ENCODE results near the gene TPST2.

The TPST2 gene

DNA sequence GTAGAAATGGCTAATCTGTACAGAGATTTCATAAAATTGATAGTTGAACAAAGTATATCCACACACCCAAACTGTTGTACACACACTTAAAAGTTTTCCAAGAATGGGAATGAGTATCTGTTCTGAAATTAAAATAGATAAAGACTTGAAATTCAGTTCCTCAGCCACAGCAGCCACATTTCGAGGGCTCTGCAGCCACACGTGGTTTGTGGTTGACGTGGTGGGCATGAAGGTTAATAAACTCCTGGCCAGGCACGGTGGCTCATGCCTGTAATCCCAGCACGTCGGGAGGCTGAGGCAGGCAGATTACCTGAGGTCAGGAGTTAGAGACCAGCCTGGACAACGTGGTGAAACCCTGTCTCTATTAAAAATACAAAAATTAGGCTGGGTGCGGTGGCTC, 24.0 kb downstream of the TPST2 start:
- H3K36me3 ChIP-seq (ENCODE audit: control insufficient read depth, insufficient read depth, low read length), result peaks cover 21% of the 10 kb centered on the region
- whole genome bisulfite sequencing, 2 experiments (ENCODE audit: insufficient coverage in 2 of 2), result 87 to 91% methylated on average over 7 to 8 of the region's 8 CpGs
- peaks cover 19% of the 10 kb centered on the region for H3K4me1 ChIP-seq (ENCODE audit: control insufficient read depth, insufficient read depth, low read length, poor library complexity, severe bottlenecking)
- no peak overlapping the region for H3K4me3 ChIP-seq (ENCODE audit: extremely low read depth, insufficient read depth, low read length, poor library complexity, severe bottlenecking)
- no peaks in the 10 kb centered on the region for H3K9me3 ChIP-seq (ENCODE audit: control insufficient read depth, low read length)
- no peak overlapping the region for H3K27ac ChIP-seq (ENCODE audit: low read depth, low read length, severe bottlenecking)

DNA sequence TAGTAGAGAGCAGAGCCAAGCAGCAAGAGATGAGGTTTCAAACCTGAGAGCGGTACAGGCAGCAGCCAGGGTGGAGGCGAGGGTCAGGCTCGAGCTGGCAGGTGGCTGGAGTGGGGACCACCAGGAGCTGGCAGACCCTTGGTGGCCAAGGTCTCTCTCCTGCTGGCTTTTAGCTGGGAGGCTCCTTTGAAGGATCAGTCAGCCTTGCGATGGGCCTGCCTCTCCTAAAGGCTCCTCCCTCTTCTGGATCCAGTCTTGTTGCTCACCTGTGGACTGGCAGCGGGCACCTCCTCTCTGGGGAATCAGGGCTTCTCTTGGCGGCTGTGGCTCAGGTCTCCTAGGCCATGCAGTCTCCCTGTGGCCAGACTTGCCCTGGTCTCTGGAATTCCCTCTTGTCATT, 24.8 kb downstream of the TPST2 start:
- WGBS, 2 experiments (ENCODE audit: insufficient coverage in 2 of 2), result 92 to 95% methylated on average over 6 of the region's 6 CpGs

DNA sequence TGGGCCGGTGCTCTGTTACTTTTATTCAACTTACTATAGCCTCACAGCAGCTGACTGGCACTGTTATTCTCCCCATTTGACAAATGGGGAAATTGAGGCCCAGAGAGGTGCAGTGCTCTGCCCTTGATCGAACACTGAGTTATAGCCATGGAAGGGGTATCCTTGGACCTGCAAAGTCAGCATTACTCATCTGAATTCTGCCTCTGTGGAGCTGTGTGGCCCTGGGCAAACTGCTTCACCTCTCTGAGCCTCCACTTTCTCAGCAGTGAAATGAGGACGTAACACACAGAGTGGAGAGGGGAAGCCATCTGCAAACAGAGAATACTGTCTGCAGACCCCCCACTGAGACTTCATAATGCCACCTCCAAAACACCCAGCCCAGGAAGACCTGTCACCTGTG, 25.3 kb downstream of the TPST2 start:
- peaks cover 19% of the 10 kb centered on the region for H3K4me1 ChIP-seq (ENCODE audit: control insufficient read depth, insufficient read depth, low read length, poor library complexity, severe bottlenecking)
- no peak overlapping the region for H3K4me3 ChIP-seq (ENCODE audit: extremely low read depth, insufficient read depth, low read length, poor library complexity, severe bottlenecking)
- no peaks in the 10 kb centered on the region for H3K9me3 ChIP-seq (ENCODE audit: control insufficient read depth, low read length)
- 83 to 94% methylated on average over 2 to 3 of the region's 3 CpGs for WGBS, 2 experiments (ENCODE audit: insufficient coverage in 2 of 2)
- no peak overlapping the region for H3K27ac ChIP-seq (ENCODE audit: low read depth, low read length, severe bottlenecking)
- peaks cover 21% of the 10 kb centered on the region for H3K36me3 ChIP-seq (ENCODE audit: control insufficient read depth, insufficient read depth, low read length)

More for the DNA sequence above, 24.8 kb downstream of the TPST2 start:
- no peaks in the 10 kb centered on the region for H3K9me3 ChIP-seq (ENCODE audit: control insufficient read depth, low read length)
- peaks cover 21% of the 10 kb centered on the region for H3K36me3 ChIP-seq (ENCODE audit: control insufficient read depth, insufficient read depth, low read length)
- peaks cover 19% of the 10 kb centered on the region for H3K4me1 ChIP-seq (ENCODE audit: control insufficient read depth, insufficient read depth, low read length, poor library complexity, severe bottlenecking)
- no peak overlapping the region for H3K4me3 ChIP-seq (ENCODE audit: extremely low read depth, insufficient read depth, low read length, poor library complexity, severe bottlenecking)
- no peak overlapping the region for H3K27ac ChIP-seq (ENCODE audit: low read depth, low read length, severe bottlenecking)

DNA sequence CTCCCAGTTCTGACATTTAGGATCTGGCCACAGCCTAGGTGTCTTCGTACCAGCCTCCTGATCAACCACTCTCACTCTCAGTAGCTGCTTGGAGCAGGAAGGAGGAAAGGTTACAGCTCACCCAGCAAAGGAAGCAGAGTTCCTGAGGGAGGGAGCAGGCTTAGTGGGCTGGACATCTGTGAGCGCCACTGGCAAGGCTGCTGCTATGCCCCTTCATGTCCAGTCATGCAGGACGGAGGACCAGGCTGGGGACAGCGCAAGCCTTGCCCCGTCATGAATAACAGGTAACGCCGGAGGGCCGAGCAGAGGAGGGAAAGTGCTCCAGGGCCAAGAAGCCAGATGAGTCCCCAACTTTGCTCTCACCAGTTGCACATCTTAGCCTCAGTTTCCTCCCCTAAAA, 25.8 kb downstream of the TPST2 start:
- Histone ChIP-seq H3K4me3 (ENCODE audit: extremely low read depth, insufficient read depth, low read length, poor library complexity, severe bottlenecking) (no peak overlapping the region), H3K9me3 (ENCODE audit: control insufficient read depth, low read length) (no peaks in the 10 kb centered on the region), H3K27ac (ENCODE audit: low read depth, low read length, severe bottlenecking) (no peak overlapping the region), H3K36me3 (ENCODE audit: control insufficient read depth, insufficient read depth, low read length) (peaks cover 18% of the 10 kb centered on the region), H3K4me1 (ENCODE audit: control insufficient read depth, insufficient read depth, low read length, poor library complexity, severe bottlenecking) (peaks cover 19% of the 10 kb centered on the region)
- 94 to 100% methylated on average over 4 to 7 of the region's 8 CpGs for WGBS, 2 experiments (ENCODE audit: insufficient coverage in 2 of 2)

DNA sequence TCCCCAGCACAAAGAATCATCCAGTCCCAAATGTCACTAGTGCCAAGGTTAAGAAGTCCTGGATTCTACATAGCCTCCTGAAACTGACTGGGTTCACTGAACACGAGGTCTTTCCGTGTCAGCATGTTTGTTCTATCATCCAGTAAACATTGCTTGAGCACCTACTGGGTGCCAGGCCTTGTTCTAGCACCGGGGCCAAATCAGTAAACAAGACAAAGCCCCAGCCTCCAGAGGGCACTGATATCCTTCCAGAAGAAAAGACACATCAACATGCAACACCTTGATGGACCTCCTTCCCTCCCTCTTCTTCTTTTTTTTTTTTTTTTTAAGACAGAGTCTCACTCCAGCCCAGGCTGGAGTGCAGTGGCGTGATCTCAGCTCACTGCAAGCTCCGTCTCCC, 26.9 kb downstream of the TPST2 start:
- 76 to 90% methylated on average over 3 to 4 of the region's 5 CpGs for WGBS, 2 experiments (ENCODE audit: insufficient coverage in 2 of 2)
- Histone ChIP-seq H3K4me3 (ENCODE audit: extremely low read depth, insufficient read depth, low read length, poor library complexity, severe bottlenecking) (no peak overlapping the region), H3K9me3 (ENCODE audit: control insufficient read depth, low read length) (no peaks in the 10 kb centered on the region), H3K4me1 (ENCODE audit: control insufficient read depth, insufficient read depth, low read length, poor library complexity, severe bottlenecking) (peaks cover 18% of the 10 kb centered on the region), H3K27ac (ENCODE audit: low read depth, low read length, severe bottlenecking) (no peak overlapping the region), H3K36me3 (ENCODE audit: control insufficient read depth, insufficient read depth, low read length) (peaks cover 15% of the 10 kb centered on the region)

DNA sequence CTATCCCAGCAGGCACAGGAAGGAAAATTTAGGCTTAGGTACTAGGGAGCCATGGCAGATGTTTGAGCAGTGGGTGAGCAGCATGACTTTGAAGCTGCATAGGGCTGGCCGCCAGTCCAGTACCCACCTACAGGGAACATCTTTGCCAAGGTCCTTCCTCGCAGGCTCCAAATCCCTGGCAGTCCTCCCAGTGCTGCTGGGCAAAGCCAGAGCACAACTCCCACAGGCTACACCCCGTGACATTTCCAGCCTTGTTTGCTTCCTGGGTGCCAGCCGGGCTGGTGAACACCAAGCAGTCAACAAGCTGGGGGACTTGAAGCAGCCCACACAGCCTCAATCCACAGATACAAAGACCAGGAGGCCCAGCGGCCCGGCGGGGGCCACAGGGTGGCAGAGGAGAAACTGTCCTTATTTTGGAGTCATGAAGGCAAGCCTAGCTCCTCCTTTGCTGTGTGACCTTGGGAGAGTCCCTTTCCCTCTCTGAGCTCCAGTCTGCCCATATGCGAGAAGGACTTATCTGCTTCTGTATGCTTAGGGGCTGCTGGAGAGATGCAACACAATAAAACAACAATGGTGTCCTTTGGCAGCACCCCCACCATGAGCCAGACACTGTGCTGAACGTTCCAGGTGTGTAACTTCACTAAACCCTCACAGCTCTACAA, 28.0 kb downstream of the TPST2 start:
- Histone ChIP-seq H3K36me3 (ENCODE audit: control insufficient read depth, insufficient read depth, low read length) (peaks cover 19% of the 10 kb centered on the region), H3K9me3 (ENCODE audit: control insufficient read depth, low read length) (no peaks in the 10 kb centered on the region), H3K4me3 (ENCODE audit: extremely low read depth, insufficient read depth, low read length, poor library complexity, severe bottlenecking) (no peak overlapping the region), H3K4me1 (ENCODE audit: control insufficient read depth, insufficient read depth, low read length, poor library complexity, severe bottlenecking) (peaks cover 11% of the 10 kb centered on the region), H3K27ac (ENCODE audit: low read depth, low read length, severe bottlenecking) (no peak overlapping the region)
- WGBS, 2 experiments (ENCODE audit: insufficient coverage in 2 of 2), result 73 to 83% methylated on average over 7 of the region's 9 CpGs

DNA sequence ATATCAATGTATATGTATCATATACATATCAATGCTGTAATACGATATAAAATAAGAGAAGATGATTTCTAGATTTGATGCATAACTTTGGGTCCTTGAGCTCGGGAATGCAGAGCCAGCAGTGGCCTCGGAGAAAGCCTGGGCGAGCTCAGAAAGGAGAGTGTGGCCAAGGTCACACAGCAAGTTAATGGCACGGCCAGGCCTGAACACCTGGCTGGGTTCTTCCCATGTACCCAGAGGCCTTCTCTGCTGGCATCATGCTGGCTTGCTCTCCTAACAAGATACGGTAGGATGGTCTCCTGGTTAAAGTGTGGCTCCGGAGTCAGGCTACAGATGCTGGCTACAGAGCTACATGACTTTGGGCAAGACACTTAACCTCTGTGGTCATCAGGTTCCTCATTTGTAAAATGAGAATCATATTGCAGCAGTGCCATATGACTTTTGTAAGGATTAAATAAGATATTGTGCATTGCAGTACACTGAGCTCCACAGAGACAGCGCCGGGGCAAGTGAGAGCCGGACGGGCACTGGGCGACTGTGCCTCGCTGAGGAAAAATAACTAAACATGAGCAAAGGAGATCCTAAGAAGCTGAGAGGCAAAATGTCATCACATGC, 29.9 kb downstream of the TPST2 start:
- H3K4me1 ChIP-seq (ENCODE audit: control insufficient read depth, insufficient read depth, low read length, poor library complexity, severe bottlenecking), result peaks cover 10% of the 10 kb centered on the region
- WGBS, 2 experiments (ENCODE audit: insufficient coverage in 2 of 2), result 91 to 95% methylated on average over 10 to 12 of the region's 13 CpGs
- H3K36me3 ChIP-seq (ENCODE audit: control insufficient read depth, insufficient read depth, low read length), result peaks cover 17% of the 10 kb centered on the region
- H3K27ac ChIP-seq (ENCODE audit: low read depth, low read length, severe bottlenecking), result no peak overlapping the region
- H3K9me3 ChIP-seq (ENCODE audit: control insufficient read depth, low read length), result no peaks in the 10 kb centered on the region
- no peak overlapping the region for H3K4me3 ChIP-seq (ENCODE audit: extremely low read depth, insufficient read depth, low read length, poor library complexity, severe bottlenecking)

DNA sequence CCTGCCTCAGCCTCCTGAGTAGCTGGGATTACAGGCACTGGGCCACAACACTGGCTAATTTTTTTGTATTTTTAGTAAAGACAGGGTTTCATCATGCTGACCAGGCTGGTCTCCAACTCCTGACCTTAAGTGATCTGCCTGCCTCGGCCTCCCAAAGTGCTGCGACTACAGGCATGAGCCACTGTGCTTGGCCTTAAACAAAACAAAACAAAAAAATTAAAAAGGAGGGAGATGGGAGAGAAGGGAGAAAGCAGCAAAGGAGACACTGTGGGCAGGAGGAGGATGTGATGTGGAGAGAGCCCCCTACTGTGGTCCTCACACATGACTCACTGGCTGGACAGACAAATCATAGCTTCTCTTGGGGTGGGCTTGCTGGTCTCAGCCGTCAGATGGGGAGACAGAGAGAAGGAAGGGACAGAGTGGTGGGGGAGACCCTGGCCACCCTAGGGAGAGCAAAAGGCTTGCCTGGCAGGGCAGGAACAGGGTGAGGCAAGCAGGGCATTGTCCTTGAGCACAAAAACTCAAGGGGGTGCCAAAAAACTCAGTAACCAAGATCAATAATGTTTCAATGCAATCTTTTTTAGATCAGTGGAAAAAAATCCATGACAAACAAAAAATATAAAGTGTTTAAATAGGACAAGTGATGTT, 31.6 kb downstream of the TPST2 start:
- 70% methylated on average over 3 of the region's 3 CpGs; no CpG with 5 or more reads in 1 of the 2 experiments for WGBS, 2 experiments (ENCODE audit: insufficient coverage in 2 of 2)
- no peak overlapping the region for H3K27ac ChIP-seq (ENCODE audit: low read depth, low read length, severe bottlenecking)
- H3K4me1 ChIP-seq (ENCODE audit: control insufficient read depth, insufficient read depth, low read length, poor library complexity, severe bottlenecking), result peaks cover 19% of the 10 kb centered on the region
- H3K36me3 ChIP-seq (ENCODE audit: control insufficient read depth, insufficient read depth, low read length), result peaks cover 6% of the 10 kb centered on the region
- H3K4me3 ChIP-seq (ENCODE audit: extremely low read depth, insufficient read depth, low read length, poor library complexity, severe bottlenecking), result no peak overlapping the region
- H3K9me3 ChIP-seq (ENCODE audit: control insufficient read depth, low read length), result no peaks in the 10 kb centered on the region

DNA sequence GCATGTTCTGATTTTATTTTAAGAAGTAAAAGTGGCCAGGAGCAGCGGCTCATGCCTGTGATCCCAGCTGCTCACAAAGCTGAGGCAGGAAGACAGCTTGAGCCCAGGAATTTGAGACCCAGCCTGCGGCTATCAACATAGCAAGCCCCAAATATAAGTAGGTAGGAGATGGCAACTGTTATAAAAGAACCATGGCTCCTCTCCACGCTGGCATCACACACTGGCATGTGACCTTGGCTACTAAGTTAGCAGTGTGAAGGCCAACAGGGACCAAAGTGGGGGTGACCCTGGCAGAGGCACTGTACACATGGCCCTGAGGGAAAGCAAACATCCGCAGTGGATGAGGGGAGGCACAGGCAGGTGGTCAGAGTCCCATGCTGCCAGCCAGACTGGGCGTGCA, 33.0 kb downstream of the TPST2 start:
- no peak overlapping the region for H3K27ac ChIP-seq (ENCODE audit: low read depth, low read length, severe bottlenecking)
- H3K4me3 ChIP-seq (ENCODE audit: extremely low read depth, insufficient read depth, low read length, poor library complexity, severe bottlenecking), result no peak overlapping the region
- H3K36me3 ChIP-seq (ENCODE audit: control insufficient read depth, insufficient read depth, low read length), result peaks cover 6% of the 10 kb centered on the region
- no peaks in the 10 kb centered on the region for H3K9me3 ChIP-seq (ENCODE audit: control insufficient read depth, low read length)
- peaks cover 21% of the 10 kb centered on the region for H3K4me1 ChIP-seq (ENCODE audit: control insufficient read depth, insufficient read depth, low read length, poor library complexity, severe bottlenecking)
- WGBS, 2 experiments (ENCODE audit: insufficient coverage in 2 of 2), result 95 to 100% methylated on average over 2 to 5 of the region's 5 CpGs

DNA sequence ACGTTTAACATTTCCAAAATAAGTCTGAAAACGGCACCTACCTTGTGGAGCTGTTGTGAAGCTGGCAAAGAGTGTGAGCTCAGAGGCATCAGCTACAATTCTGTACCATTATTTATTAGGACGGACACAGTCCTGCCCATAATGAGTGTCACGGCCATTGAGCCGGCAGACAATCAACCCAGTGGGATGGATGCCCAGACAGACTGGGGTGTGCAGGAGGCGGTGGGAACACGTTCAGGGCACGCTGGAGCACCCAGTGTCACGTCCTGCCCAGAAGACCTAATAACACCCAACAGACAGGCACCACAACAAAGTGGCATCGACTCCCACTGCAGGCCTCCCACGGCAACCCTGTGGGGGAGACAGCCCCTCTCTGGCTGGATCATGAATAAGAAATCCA, 34.5 kb downstream of the TPST2 start:
- no peak overlapping the region for H3K4me3 ChIP-seq (ENCODE audit: extremely low read depth, insufficient read depth, low read length, poor library complexity, severe bottlenecking)
- H3K4me1 ChIP-seq (ENCODE audit: control insufficient read depth, insufficient read depth, low read length, poor library complexity, severe bottlenecking), result peaks cover 31% of the 10 kb centered on the region
- WGBS, 2 experiments (ENCODE audit: insufficient coverage in 2 of 2), result 87 to 89% methylated on average over 8 to 11 of the region's 11 CpGs
- H3K27ac ChIP-seq (ENCODE audit: low read depth, low read length, severe bottlenecking), result no peak overlapping the region
- peaks cover 6% of the 10 kb centered on the region for H3K36me3 ChIP-seq (ENCODE audit: control insufficient read depth, insufficient read depth, low read length)
- H3K9me3 ChIP-seq (ENCODE audit: control insufficient read depth, low read length), result no peaks in the 10 kb centered on the region

DNA sequence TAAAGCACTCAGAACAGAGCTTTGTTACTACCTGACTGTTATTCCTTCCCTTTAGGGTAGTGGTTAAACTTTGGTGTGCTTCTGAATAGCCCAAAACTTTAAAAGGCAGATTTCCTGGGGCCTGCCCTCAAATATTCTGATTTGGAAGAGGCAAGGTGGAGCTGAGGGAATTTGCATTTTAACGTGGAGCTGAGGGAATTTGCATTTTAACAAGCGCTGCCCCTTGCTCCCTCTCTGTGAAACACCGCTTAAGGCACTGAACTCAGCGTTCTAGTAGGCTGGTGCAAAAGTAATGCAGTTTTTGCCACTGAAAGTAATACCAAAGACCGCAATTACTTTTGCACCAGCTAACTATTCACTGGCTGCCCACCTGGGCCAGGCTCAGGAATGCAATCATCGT, 35.0 kb downstream of the TPST2 start:
- 39 to 63% methylated on average over 4 to 6 of the region's 6 CpGs for WGBS, 2 experiments (ENCODE audit: insufficient coverage in 2 of 2)

More for the DNA sequence above, 35.0 kb downstream of the TPST2 start:
- H3K4me1 ChIP-seq (ENCODE audit: control insufficient read depth, insufficient read depth, low read length, poor library complexity, severe bottlenecking), result peaks cover 36% of the 10 kb centered on the region
- no peak overlapping the region for H3K27ac ChIP-seq (ENCODE audit: low read depth, low read length, severe bottlenecking)
- H3K36me3 ChIP-seq (ENCODE audit: control insufficient read depth, insufficient read depth, low read length), result peaks cover 6% of the 10 kb centered on the region
- H3K4me3 ChIP-seq (ENCODE audit: extremely low read depth, insufficient read depth, low read length, poor library complexity, severe bottlenecking), result no peak overlapping the region
- no peaks in the 10 kb centered on the region for H3K9me3 ChIP-seq (ENCODE audit: control insufficient read depth, low read length)
